DMS114 treated with DMSO at 0.1 percent for 48 hours (cell line): ENCODE results near the gene MACROD2.
"Not testable (repeated sequence)": the region's sequence is repeated elsewhere in the genome, so short reads cannot be mapped to it uniquely, and the experiment has no call there.

Source experiments
- DNase-seq: peaks from one replicate; lab custom pipeline; 2025; ENCODE audit not compliant: unreplicated experiment; lab: John Stamatoyannopoulos, UW

The MACROD2 gene

GRCh38 chr20:15012566-15012965 lies 1017.2 kb downstream of the MACROD2 start:
- DNase-seq, result no peak

DNA sequence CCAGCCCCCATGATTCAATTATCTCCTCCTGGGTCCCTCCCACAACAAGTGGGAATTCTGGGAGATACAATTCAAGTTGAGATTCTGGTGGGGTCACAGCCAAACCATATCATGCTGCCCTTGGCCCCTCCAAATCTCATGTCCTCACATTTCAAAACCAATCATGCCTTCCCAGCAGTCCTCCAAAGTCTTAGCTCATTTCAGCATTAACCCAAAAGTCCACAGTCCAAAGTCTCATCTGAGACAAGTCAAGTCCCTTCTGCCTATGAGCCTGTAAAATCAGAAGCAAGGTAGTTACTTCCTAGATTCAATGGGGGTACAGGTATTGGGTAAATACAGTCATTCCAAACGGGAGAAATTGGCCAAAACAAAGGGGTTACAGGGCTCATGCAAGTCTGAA lies 1021.6 kb downstream of the MACROD2 start:
- DNase-seq, result not testable (repeated sequence)

DNA sequence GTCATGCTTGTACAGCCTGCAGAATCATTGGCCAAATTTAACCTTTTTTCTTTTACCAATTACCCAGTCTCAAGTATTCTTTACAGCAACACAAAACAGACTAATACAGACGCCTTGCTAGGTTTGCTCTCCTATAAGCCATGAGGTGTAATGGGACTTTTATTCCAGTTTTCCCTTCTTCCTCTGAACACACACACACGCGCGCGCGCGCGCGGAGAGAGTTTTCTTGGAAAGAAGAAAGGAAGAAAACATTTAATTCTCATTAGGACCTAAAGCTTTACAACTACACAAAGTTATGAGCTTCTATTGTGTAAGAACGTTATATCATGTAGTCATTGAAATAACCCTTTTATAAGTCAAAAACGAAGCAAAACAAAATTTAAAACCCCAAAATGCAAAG lies 1023.6 kb downstream of the MACROD2 start:
- no peak for DNase-seq

GRCh38 chr20:15020845-15021244 lies 1025.5 kb downstream of the MACROD2 start:
- DNase-seq, result no peak

DNA sequence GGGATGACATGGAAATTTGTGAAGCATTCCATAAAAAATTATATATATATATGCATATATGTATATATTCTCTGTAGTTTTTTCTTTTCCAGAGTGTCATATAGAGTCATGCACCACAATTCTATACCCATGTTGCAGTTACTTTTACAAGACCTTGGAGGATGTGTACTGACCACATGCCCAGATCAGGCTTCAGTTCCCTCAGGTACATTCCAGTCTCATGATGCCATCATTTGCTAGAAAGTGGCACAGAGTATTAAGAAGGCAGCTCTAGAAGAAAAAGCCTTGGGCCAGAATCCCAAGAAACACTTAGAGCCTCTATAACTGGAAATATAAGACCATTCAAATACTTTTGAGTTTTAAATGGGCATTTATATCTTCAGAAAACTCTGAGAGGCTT lies 1027.6 kb downstream of the MACROD2 start:
- no peak for DNase-seq

DNA sequence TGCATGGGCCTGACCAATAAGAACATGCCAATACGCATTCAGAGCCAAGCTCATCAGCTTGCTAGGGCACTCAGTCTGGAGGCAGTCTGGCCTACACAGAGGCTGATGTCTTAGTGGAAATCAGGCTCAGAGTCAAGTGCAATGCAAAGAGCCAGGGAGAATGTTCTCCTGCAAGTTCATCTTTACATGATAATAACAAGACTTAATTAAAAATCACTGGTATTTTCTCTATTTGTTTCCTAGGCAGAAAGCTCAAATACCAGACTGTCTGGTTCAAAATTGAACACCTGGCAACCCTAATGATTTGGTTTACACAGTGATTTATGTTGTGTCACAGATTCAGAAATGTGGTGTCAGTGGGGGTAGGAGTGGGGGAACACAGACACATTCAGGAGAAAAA lies 1031.4 kb downstream of the MACROD2 start:
- no peak for DNase-seq

GRCh38 chr20:15030826-15031225 lies 1035.5 kb downstream of the MACROD2 start:
- DNase-seq, result no peak

DNA sequence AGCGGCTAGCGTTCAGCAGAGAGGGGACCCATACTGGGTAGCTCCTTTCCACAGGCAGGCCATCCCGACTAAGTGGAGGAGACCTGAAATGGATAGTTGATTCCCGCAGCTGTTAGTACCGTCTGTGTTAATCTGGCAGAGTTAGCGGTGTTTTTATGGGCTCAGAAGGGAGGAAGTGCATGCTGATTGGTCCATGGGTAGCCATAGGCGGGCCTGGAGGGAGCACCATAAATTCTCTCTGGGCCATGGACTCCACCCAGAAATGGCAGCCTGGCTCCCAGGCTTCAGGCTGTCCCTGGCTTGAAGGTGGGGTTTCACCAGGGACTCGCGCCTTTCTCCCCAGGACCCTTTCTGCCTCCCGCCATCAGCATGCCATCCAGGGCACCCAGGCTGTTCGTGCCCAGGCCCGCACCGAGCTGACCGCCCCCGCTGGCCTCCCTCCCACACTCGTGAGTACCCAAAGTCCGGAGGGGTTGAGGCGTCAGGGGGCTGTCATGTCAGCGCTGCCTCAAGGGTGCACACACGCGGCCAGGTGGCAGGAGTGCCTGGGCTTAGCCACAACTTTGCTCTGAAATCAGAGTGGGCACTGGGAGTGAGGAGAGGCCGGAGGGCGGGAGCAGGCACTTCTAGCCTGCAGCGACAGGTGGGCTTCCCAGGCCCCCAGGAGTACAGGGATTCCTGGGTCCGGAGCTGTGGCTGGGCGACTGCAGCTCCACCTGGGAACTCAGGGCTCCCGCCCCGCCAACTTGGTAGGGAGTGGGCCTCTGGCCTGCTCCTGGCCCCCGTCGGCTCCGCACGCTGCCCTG lies 1036.4 kb downstream of the MACROD2 start:
- DNase-seq, result no peak

DNA sequence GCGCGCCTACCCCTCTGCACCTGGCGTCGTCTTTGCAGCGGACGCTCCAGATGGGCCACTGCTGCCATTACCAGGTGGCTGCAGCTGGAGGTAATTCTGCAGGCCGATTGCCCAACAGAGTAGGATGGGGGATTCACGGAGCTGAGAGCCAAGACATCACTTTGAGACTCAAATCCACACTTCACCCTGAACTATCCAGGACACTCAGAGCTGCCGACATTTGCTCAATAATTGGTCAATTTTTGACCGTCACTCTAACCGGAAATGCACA lies 1037.0 kb downstream of the MACROD2 start:
- no peak for DNase-seq

DNA sequence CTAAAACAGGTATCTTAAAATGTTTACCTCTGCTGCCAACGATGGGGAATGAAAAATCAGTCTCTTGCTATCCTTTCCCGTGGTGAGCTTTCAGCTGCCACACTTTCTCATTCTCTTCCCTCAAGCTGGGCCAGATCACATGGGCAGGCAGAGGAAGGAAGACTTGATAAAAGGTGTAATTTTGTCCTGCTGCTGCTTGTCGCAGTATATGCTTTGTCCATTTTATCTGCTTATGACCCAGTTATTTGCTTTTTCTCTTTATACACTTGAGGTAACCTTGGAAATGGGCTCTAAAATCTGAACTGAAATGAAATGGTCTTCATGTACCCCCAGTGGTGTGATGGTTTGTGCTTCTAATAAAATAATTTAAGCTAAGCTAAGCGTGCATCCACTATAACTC lies 1038.0 kb downstream of the MACROD2 start:
- DNase-seq, result no peak

DNA sequence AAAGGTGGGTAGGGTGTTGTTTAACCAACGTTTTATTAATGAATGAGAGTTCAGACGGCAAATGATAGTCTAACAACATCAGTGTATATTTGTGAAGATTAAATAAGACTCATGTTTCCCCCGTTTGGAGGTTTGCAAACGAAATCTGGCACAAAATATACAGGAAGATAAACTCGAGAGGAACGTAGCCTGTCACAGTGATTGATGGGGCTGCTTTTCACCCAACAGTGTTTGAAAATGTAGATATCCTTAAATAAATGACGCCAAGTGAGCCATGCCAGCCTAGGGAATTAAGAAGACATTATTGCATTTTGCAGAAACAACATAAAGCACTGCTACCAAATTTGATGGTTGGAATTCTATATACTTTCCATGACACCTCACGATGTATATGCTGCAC lies 1038.6 kb downstream of the MACROD2 start:
- DNase-seq, result no peak

DNA sequence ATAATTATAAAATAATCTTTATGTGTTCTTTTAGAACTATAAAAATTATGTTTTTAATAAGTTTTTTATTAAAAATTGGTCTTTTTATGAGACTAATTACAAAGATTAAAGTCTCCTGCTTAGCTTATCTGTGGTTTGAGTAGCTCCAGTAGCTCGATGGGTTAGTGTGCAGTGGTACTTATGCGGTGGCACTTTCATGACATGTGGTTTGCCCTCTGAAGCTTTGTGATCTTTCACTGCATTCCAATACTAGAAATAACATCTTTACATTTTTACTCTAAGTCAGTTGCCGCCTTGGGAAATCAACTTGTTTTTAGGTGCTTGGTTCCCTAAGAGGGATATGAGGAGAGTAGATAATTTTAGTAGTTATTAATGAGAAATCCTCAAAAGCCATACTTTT lies 1041.6 kb downstream of the MACROD2 start:
- DNase-seq, result no peak

GRCh38 chr20:15039088-15039752 lies 1043.9 kb downstream of the MACROD2 start:
- no peak for DNase-seq

GRCh38 chr20:15042723-15043122 lies 1047.4 kb downstream of the MACROD2 start:
- no peak for DNase-seq

GRCh38 chr20:15045246-15045645 lies 1049.9 kb downstream of the MACROD2 start:
- DNase-seq, result no peak

- DNase-seq, result no peak
Observed at GRCh38 chr20:15047042-15047441, 1051.7 kb downstream of the MACROD2 start.

DNA sequence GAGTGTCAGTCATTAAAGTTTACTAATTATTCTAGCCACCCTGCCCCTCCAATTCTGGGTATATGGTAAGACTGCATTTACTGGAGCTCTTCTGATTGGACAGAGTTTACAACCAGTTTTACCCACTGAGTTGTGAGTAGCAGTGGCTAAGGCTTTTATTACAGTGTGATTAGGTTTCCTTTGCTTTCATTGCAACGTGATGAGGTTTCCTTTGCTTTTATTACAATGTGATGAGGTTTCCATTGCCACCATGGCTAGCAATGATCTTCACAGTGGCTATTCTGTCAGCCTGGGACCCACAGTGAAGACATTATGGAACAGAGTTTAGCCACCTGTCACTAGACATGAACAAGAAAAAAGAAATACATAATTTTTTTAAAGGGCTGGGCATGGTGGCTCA lies 1052.3 kb downstream of the MACROD2 start:
- DNase-seq, result no peak

GRCh38 chr20:15056246-15056645 lies 1060.9 kb downstream of the MACROD2 start:
- no peak for DNase-seq

- DNase-seq, result no peak
Observed at GRCh38 chr20:15058841-15059240, 1063.5 kb downstream of the MACROD2 start.

- DNase-seq, result no peak
Observed at GRCh38 chr20:15059438-15059837, 1064.1 kb downstream of the MACROD2 start.

DNA sequence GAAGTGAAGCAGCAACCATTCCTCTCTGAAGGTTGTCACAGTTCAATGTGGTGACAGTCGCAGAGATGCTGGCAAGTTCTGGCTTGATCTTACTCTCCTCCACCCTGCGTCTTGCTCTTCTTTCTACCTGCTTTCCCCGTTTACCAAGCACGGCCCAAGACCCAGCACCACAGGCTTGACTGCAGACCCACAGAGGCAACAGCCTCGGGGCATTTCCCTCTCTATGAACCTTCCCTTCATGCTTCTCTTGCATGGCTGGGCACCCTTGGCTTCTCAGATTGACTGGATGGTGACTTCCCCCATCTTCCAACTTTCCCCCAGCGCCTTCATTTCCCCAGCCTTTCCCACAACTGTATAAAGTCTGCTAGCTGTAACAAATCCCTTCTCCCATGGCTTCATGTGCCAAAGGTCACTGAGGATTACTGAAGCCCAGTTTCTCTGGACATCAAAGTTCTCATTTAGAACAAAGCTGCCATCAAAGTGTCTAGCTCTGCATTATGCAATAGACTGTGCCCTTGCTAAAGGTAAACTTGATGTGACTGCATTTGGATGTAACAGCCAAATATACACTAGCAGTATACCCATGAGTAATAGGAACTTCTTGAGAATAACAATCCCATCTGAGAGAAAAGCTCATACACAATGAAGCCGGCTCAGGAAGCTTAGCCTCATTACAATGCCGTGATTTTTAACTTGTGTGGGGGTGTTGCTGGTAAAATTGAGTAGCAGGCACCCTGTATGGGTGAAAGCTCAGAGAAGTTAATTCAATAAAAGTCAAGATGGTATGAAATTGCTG lies 1065.1 kb downstream of the MACROD2 start:
- DNase-seq, result no peak

DNA sequence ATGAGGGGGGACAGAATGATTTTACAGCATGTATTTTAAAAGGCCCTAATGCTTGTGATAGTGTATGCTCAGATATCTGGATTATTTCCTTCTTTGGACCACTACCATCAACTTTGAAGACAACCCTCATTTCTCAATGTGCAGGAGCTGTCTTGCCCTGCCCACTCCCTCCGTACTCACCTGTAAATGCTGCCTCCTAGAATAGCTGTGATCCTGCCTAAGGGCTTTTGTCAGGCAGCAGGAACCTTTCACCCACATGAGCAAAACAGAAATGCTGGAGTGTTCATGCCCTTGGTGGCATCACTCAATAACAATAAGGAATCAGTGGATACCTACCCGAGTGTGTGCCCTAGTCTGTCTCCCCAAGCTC lies 1065.7 kb downstream of the MACROD2 start:
- DNase-seq, result no peak
